Measurements from ENCODE around the gene FRZB.

- TF ChIP-seq CTCF (IDR thresholded peaks at IDR 0.05) (no peak), POLR2A (IDR thresholded peaks at IDR 0.05) (no peak)
Observed at GRCh38 chr2:182913064-182913463, 46.6 kb upstream of the FRZB start.

All from thyroid gland (tissue), 4 donors.